WTC11 (cell line): Measurements from ENCODE around the gene PKD2L2. TPM values are rescaled to one million over a fixed set of nuclear protein-coding genes. Genes with fewer than 3 reads are reported as not detected.

Source experiments
- ATAC-seq: fragments of 200-7000 bp; cut with Tn5 transposase; 2 replicates; pipeline ENCODE4 v1.10.0; 2021; ENCODE audit warnings: mild to moderate bottlenecking, moderate library complexity
- CTCF ChIA-PET: fragments of 300-600 bp; sonication (Branson Sonifier 250); formaldehyde crosslinking; loops from one replicate; lab custom pipeline; 2021; ENCODE audit warnings: antibody characterized with exemption; lab: Charles Lee
- POLR2A ChIA-PET: fragments of 350-600 bp; sonication (Branson Sonifier 250); formaldehyde crosslinking; loops from one replicate; lab custom pipeline; 2021; ENCODE audit warnings: antibody characterized with exemption; lab: Charles Lee
- DNase-seq: peaks from one replicate; pipeline ENCODE4 v3.0.0; 2021; ENCODE audit warnings: low spot score
- H3K27ac Mint-ChIP-seq: 2 replicates; pipeline ENCODE4 v1.8.0; 2021; ENCODE audit warnings: mixed read lengths
- H3K27me3 Mint-ChIP-seq: 2 replicates; pipeline ENCODE4 v1.8.0; 2021; ENCODE audit warnings: low read depth, mild to moderate bottlenecking, moderate library complexity, mixed read lengths
- H3K36me3 Mint-ChIP-seq: 2 replicates; pipeline ENCODE4 v1.8.0; 2021; ENCODE audit warnings: mixed read lengths
- H3K4me1 Mint-ChIP-seq: 2 replicates; pipeline ENCODE4 v1.8.0; 2022; ENCODE audit warnings: mixed read lengths
- H3K4me3 Mint-ChIP-seq: 2 replicates; pipeline ENCODE4 v1.8.0; 2021; ENCODE audit warnings: mild to moderate bottlenecking, moderate library complexity, mixed read lengths
- H3K9me3 Mint-ChIP-seq: 2 replicates; pipeline ENCODE4 v1.8.0; 2021; ENCODE audit warnings: mixed read lengths
- ATF3 ChIP-seq: sonication (generic); formaldehyde crosslinking; conservative IDR thresholded peaks from 2 replicates; pipeline ENCODE4 v1.8.1; 2022; ENCODE audit warnings: mild to moderate bottlenecking, missing genetic modification reagents
- CDX4 ChIP-seq: fragments of 250-450 bp; sonication (Bioruptor Pico); IDR thresholded peaks from 2 replicates; pipeline ENCODE4 v1.9.0; 2021; ENCODE audit warnings: moderate library complexity, mild to moderate bottlenecking, inconsistent platforms, borderline replicate concordance
- EMX1 ChIP-seq: fragments of 250-450 bp; sonication (Bioruptor Pico); IDR thresholded peaks from 2 replicates; pipeline ENCODE4 v1.8.0; 2021; ENCODE audit warnings: mild to moderate bottlenecking
- ERG ChIP-seq: fragments of 250-450 bp; sonication (Bioruptor Pico); IDR thresholded peaks from 2 replicates; pipeline ENCODE4 v1.8.0; 2021; ENCODE audit warnings: mild to moderate bottlenecking
- ESRRA ChIP-seq: sonication (generic); formaldehyde crosslinking; IDR thresholded peaks from 2 replicates; pipeline ENCODE4 v1.8.1; 2022; ENCODE audit warnings: mild to moderate bottlenecking, missing genetic modification reagents, borderline replicate concordance
- FOXP1 ChIP-seq: sonication (generic); formaldehyde crosslinking; IDR thresholded peaks from 2 replicates; pipeline ENCODE4 v1.8.0; 2022; ENCODE audit warnings: missing genetic modification reagents, mild to moderate bottlenecking, moderate library complexity, borderline replicate concordance
- FOXP4 ChIP-seq: sonication (generic); formaldehyde crosslinking; IDR thresholded peaks from 2 replicates; pipeline ENCODE4 v1.8.0; 2022; ENCODE audit warnings: mild to moderate bottlenecking, missing genetic modification reagents
- HMGXB4 ChIP-seq: sonication (generic); formaldehyde crosslinking; IDR thresholded peaks from 2 replicates; pipeline ENCODE4 v1.8.1; 2023; ENCODE audit warnings: mild to moderate bottlenecking, moderate library complexity, missing genetic modification reagents
- IRF2 ChIP-seq: sonication (generic); formaldehyde crosslinking; IDR thresholded peaks from 2 replicates; pipeline ENCODE4 v1.8.0; 2022; ENCODE audit warnings: low read depth, missing genetic modification reagents, borderline replicate concordance
- JAZF1 ChIP-seq: fragments of 250-450 bp; sonication (Bioruptor Pico); IDR thresholded peaks from 2 replicates; pipeline ENCODE4 v1.9.0; 2021; ENCODE audit warnings: moderate library complexity, mild to moderate bottlenecking, inconsistent platforms
- KAT7 ChIP-seq: sonication (generic); formaldehyde crosslinking; IDR thresholded peaks from 2 replicates; pipeline ENCODE4 v1.8.1; 2023; ENCODE audit warnings: missing genetic modification reagents, mild to moderate bottlenecking, borderline replicate concordance
- NR3C1 ChIP-seq: sonication (generic); formaldehyde crosslinking; conservative IDR thresholded peaks from 2 replicates; pipeline ENCODE4 v1.8.1; 2023; ENCODE audit warnings: low read depth, mild to moderate bottlenecking, missing genetic modification reagents
- OVOL2 ChIP-seq: fragments of 250-450 bp; sonication (Bioruptor Pico); IDR thresholded peaks from 2 replicates; pipeline ENCODE4 v1.9.0; 2021; ENCODE audit warnings: mild to moderate bottlenecking, borderline replicate concordance
- SMAD3 ChIP-seq: sonication (generic); formaldehyde crosslinking; IDR thresholded peaks from 2 replicates; pipeline ENCODE4 v1.8.0; 2022; ENCODE audit warnings: missing genetic modification reagents, mild to moderate bottlenecking, borderline replicate concordance
- SP1 ChIP-seq: sonication (generic); formaldehyde crosslinking; conservative IDR thresholded peaks from 2 replicates; pipeline ENCODE4 v1.8.1; 2022; ENCODE audit warnings: missing genetic modification reagents
- TCF7 ChIP-seq: sonication (generic); formaldehyde crosslinking; IDR thresholded peaks from 2 replicates; pipeline ENCODE4 v1.8.0; 2022; ENCODE audit warnings: mild to moderate bottlenecking, low read depth, missing genetic modification reagents, moderate library complexity
- TP53 ChIP-seq: sonication (generic); formaldehyde crosslinking; IDR thresholded peaks from 2 replicates; pipeline ENCODE4 v1.8.1; 2023; ENCODE audit warnings: mild to moderate bottlenecking, missing genetic modification reagents
- ZBTB43 ChIP-seq: sonication (generic); formaldehyde crosslinking; IDR thresholded peaks from 2 replicates; pipeline ENCODE4 v1.8.1; 2023; ENCODE audit warnings: mild to moderate bottlenecking, missing genetic modification reagents
- total RNA-seq: library from RNA; stranded (reverse); gene quantifications from 3 replicates; pipeline ENCODE4 v1.2.3, GENCODE V29; 2021

Gene PKD2L2
- total RNA-seq, 1 experiment from 2014 or later: not detected

- TF ChIP-seq HMGXB4 (CRISPR knock-in tag) (no peak), TP53 (no peak), ZBTB43 (no peak)
Observed at GRCh38 chr5:137954131-137954879, 65.0 kb downstream of the PKD2L2 start (continued).

GRCh38 chr5:137957948-137958347 is 68.7 kb downstream of the PKD2L2 start:
- no peaks in the 10 kb centered on the region for H3K27me3 Mint-ChIP-seq

GRCh38 chr5:137959488-137959887 is 70.2 kb downstream of the PKD2L2 start:
- H3K27me3 Mint-ChIP-seq: no peaks in the 10 kb centered on the region
- ChIA-PET POLR2A (no interaction called here), CTCF (no interaction called here)
- no peak overlapping the region for H3K27ac Mint-ChIP-seq
- ATAC-seq (no peak), DNase-seq (no peak)
- no peak overlapping the region for H3K4me3 Mint-ChIP-seq
- H3K36me3 Mint-ChIP-seq: peaks cover 22% of the 10 kb centered on the region
- no peaks in the 10 kb centered on the region for H3K4me1 Mint-ChIP-seq
- no peaks in the 10 kb centered on the region for H3K9me3 Mint-ChIP-seq
- TF ChIP-seq SMAD3 (CRISPR knock-in tag) (no peak), ERG (CRISPR knock-in tag) (no peak), KAT7 (no peak), CDX4 (CRISPR knock-in tag) (no peak), TCF7 (no peak), SP1 (CRISPR knock-in tag) (no peak), FOXP4 (CRISPR knock-in tag) (no peak), FOXP1 (CRISPR knock-in tag) (no peak), IRF2 (CRISPR knock-in tag) (no peak), ZBTB43 (no peak), OVOL2 (CRISPR knock-in tag) (no peak), ATF3 (CRISPR knock-in tag) (no peak), JAZF1 (no peak), EMX1 (CRISPR knock-in tag) (no peak)

More at GRCh38 chr5:137957948-137958347, 68.7 kb downstream of the PKD2L2 start:
- POLR2A ChIA-PET: no interaction called here
- no peak overlapping the region for H3K4me3 Mint-ChIP-seq
- ATAC-seq (no peak), DNase-seq (no peak)
- H3K36me3 Mint-ChIP-seq: peaks cover 33% of the 10 kb centered on the region
- TF ChIP-seq TCF7: no peak
- no peak for TF ChIP-seq NR3C1 (CRISPR knock-in tag)
- TF ChIP-seq ESRRA (CRISPR knock-in tag): no peak
- TF ChIP-seq CDX4 (CRISPR knock-in tag): no peak
- TF ChIP-seq ERG (CRISPR knock-in tag): no peak
- CTCF ChIA-PET: no interaction called here
- no peak overlapping the region for H3K27ac Mint-ChIP-seq
- H3K9me3 Mint-ChIP-seq: no peaks in the 10 kb centered on the region
- no peaks in the 10 kb centered on the region for H3K4me1 Mint-ChIP-seq
